ENCODE measurements around the gene CYP27B1.

DNA sequence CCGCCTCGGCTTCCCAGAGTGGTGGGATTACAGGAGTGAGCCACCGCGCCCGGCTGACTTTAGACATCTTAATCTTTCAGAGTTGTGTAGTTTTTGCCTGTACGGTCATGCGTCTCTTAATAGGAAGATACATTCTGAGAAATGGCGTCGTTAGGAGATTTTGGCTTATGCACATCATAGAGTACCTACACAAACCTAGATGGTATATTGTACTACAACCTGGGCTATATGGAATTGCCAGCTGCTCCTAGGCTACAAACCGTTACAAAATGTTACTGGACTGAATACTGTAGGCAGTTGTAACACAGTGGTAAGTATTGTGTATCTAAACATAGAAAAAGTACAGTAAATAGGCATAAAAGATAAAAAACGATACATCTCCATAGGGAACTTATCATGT is 17.0 kb upstream of the CYP27B1 start:
- TF ChIP-seq, protein P1, sequence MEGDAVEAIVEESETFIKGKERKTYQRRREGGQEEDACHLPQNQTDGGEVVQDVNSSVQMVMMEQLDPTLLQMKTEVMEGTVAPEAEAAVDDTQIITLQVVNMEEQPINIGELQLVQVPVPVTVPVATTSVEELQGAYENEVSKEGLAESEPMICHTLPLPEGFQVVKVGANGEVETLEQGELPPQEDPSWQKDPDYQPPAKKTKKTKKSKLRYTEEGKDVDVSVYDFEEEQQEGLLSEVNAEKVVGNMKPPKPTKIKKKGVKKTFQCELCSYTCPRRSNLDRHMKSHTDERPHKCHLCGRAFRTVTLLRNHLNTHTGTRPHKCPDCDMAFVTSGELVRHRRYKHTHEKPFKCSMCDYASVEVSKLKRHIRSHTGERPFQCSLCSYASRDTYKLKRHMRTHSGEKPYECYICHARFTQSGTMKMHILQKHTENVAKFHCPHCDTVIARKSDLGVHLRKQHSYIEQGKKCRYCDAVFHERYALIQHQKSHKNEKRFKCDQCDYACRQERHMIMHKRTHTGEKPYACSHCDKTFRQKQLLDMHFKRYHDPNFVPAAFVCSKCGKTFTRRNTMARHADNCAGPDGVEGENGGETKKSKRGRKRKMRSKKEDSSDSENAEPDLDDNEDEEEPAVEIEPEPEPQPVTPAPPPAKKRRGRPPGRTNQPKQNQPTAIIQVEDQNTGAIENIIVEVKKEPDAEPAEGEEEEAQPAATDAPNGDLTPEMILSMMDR (conservative IDR thresholded peaks at IDR 0.05; ENCODE audit: low read length): no peak
- no peak for TF ChIP-seq EZH2phosphoT487 (IDR thresholded peaks at IDR 0.05; ENCODE audit: borderline replicate concordance, low read depth, low read length)
